OCI-LY7 (cell line): Measurements from ENCODE around the gene TMEM212.
"Not testable (repeated sequence)": the region's sequence is repeated elsewhere in the genome, so short reads cannot be mapped to it uniquely, and the experiment has no call there.

Experiments used
- CTCF ChIP-seq: fragments of 200-600 bp; sonication (generic); conservative IDR thresholded peaks from 2 replicates; pipeline ENCODE4 v1.5.1; 2014; ENCODE audit warnings: mild to moderate bottlenecking, antibody characterized with exemption, low read length, moderate library complexity, mixed read lengths
- EZH2phosphoT487 ChIP-seq: fragments of 200-600 bp; sonication (generic); IDR thresholded peaks from 2 replicates; pipeline ENCODE4 v1.6.1; 2018; ENCODE audit warnings: low read depth, borderline replicate concordance, mild to moderate bottlenecking, mixed run types, antibody characterized with exemption, low read length, moderate library complexity, mixed read lengths

GRCh38 chr3:171858770-171859169 lies 15.6 kb downstream of the TMEM212 start:
- not testable (repeated sequence) for TF ChIP-seq CTCF, EZH2phosphoT487
